RWPE2 (cell line): ENCODE data around the gene PTPRR.

ENCODE experiments used
- ATAC-seq: fragments of 200-7000 bp; cut with Tn5 transposase; 3 replicates; pipeline ENCODE4 v1.9.1; 2021; ENCODE audit warnings: low read depth
- DNase-seq: peaks from one replicate; pipeline ENCODE4 v3.0.0-alpha.2; 2020; ENCODE audit warnings: low spot score
- H3K27ac ChIP-seq: fragments of 450-650 bp; 2 replicates; pipeline ENCODE4 v1.5.1; 2017; ENCODE audit warnings: mild to moderate bottlenecking; ENCODE audit not compliant: poor library complexity, severe bottlenecking
- H3K27me3 ChIP-seq: fragments of 250-450 bp; sonication (Bioruptor Pico); 2 replicates; pipeline ENCODE4 v1.5.1; 2021; ENCODE audit warnings: mild to moderate bottlenecking, moderate library complexity; ENCODE audit not compliant: insufficient read depth, poor library complexity, severe bottlenecking
- H3K36me3 ChIP-seq: fragments of 250-450 bp; sonication (Bioruptor Pico); 2 replicates; pipeline ENCODE4 v1.5.1; 2020; ENCODE audit warnings: low read depth, mild to moderate bottlenecking, moderate library complexity
- H3K4me1 ChIP-seq: fragments of 250-450 bp; sonication (Bioruptor Pico); 2 replicates; pipeline ENCODE4 v1.5.1; 2021; ENCODE audit warnings: mild to moderate bottlenecking, moderate library complexity; ENCODE audit not compliant: insufficient read depth, poor library complexity, severe bottlenecking
- H3K4me3 ChIP-seq: fragments of 250-450 bp; sonication (Bioruptor Pico); 2 replicates; pipeline ENCODE4 v1.5.1; 2021; ENCODE audit warnings: mild to moderate bottlenecking, moderate library complexity; ENCODE audit not compliant: severe bottlenecking
- H3K9me3 ChIP-seq: fragments of 250-450 bp; sonication (Bioruptor Pico); 2 replicates; pipeline ENCODE4 v1.5.1; 2021; ENCODE audit warnings: mild to moderate bottlenecking, moderate library complexity; ENCODE audit not compliant: severe bottlenecking
- CTCF ChIP-seq: fragments of 450-650 bp; IDR thresholded peaks from one replicate; pipeline ENCODE4 v1.5.1; 2017; ENCODE audit warnings: mild to moderate bottlenecking, moderate library complexity; ENCODE audit not compliant: poor library complexity, severe bottlenecking

The PTPRR gene

GRCh38 chr12:70639535-70639934 is 281.0 kb downstream of the PTPRR start:
- Histone ChIP-seq H3K27ac (peak overlapping the region; percentile 39), H3K9me3 (no peaks in the 10 kb centered on the region), H3K27me3 (no peaks in the 10 kb centered on the region), H3K36me3 (no peaks in the 10 kb centered on the region), H3K4me1 (peaks cover 24% of the 10 kb centered on the region), H3K4me3 (no peak overlapping the region)
- ATAC-seq (no peak), DNase-seq (no peak)
- TF ChIP-seq CTCF, result no peak

- H3K4me3 ChIP-seq, result no peak overlapping the region
- H3K9me3 ChIP-seq, result no peaks in the 10 kb centered on the region
- DNase-seq (no peak), ATAC-seq (peak; percentile 84)
- peak overlapping the region; percentile 39 for H3K27ac ChIP-seq
- H3K27me3 ChIP-seq, result no peaks in the 10 kb centered on the region
- TF ChIP-seq CTCF, result no peak
- H3K36me3 ChIP-seq, result no peaks in the 10 kb centered on the region
- H3K4me1 ChIP-seq, result peaks cover 17% of the 10 kb centered on the region
Measured at GRCh38 chr12:70638639-70639360, 281.7 kb downstream of the PTPRR start.

- Histone ChIP-seq H3K4me3 (no peak within 1 kb of the TSS), H3K36me3 (no peaks in the 10 kb centered on the region), H3K27me3 (no peaks in the 10 kb centered on the region), H3K27ac (peak within 1 kb of the TSS; percentile 39), H3K4me1 (peaks cover 13% of the 10 kb centered on the region), H3K9me3 (no peaks in the 10 kb centered on the region)
- DNase-seq (no peak), ATAC-seq (no peak)
- TF ChIP-seq CTCF, result no peak
Measured at GRCh38 chr12:70637303-70638085, 283.0 kb downstream of the PTPRR start, which contains the start of gene PTPRB. Gene PTPRB, minus strand, starts transcription at chr12:70637429. Its CDS starts 34 bp downstream, at chr12:70637395.

GRCh38 chr12:70635755-70636154 is 284.8 kb downstream of the PTPRR start:
- H3K4me1 ChIP-seq, result peaks cover 13% of the 10 kb centered on the region
- H3K36me3 ChIP-seq, result no peaks in the 10 kb centered on the region
- no peaks in the 10 kb centered on the region for H3K27me3 ChIP-seq
- DNase-seq (no peak), ATAC-seq (no peak)
- no peak for TF ChIP-seq CTCF
- no peak overlapping the region for H3K4me3 ChIP-seq
- H3K27ac ChIP-seq, result no peak overlapping the region
- no peaks in the 10 kb centered on the region for H3K9me3 ChIP-seq
